Lower leg skin (tissue), 3 donors: ENCODE data around the gene BIN2.

ENCODE experiments used
- POLR2A ChIP-seq, 2 donors: fragments of 450-650 bp; IDR thresholded peaks; one replicate each; pipeline ENCODE4 v1.6.1; 2016 to 2017; ENCODE audit warnings: antibody characterized with exemption in 2 of 2, mild to moderate bottlenecking in 1 of 2, moderate library complexity in 1 of 2
- TF ChIP-seq, protein P1 (sequence below), 3 donors: fragments of 450-650 bp; IDR thresholded peaks; one replicate each; pipeline ENCODE4 v1.5.1; 2016; ENCODE audit warnings: antibody characterized with exemption in 3 of 3, mild to moderate bottlenecking in 3 of 3, moderate library complexity in 2 of 3

DNA sequence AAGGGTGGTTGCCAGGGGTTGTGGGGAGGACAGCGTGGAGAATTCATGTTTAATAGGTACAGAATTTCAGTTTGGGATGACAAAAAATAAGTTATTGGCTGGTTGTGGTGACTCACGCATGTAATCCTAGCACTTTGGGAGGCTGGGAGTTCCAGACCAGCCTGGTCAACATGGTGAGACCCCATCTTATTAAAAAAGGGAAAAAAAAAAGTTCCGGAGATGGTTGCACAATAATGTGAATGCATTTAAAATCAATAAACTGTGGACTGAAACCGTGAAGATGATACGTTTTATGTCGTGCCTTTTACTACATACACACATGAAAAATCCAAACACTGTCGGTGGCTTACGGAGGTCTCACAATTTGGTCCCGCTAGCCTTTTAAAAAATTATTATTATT, 46.7 kb upstream of the BIN2 start:
- TF ChIP-seq, protein P1, sequence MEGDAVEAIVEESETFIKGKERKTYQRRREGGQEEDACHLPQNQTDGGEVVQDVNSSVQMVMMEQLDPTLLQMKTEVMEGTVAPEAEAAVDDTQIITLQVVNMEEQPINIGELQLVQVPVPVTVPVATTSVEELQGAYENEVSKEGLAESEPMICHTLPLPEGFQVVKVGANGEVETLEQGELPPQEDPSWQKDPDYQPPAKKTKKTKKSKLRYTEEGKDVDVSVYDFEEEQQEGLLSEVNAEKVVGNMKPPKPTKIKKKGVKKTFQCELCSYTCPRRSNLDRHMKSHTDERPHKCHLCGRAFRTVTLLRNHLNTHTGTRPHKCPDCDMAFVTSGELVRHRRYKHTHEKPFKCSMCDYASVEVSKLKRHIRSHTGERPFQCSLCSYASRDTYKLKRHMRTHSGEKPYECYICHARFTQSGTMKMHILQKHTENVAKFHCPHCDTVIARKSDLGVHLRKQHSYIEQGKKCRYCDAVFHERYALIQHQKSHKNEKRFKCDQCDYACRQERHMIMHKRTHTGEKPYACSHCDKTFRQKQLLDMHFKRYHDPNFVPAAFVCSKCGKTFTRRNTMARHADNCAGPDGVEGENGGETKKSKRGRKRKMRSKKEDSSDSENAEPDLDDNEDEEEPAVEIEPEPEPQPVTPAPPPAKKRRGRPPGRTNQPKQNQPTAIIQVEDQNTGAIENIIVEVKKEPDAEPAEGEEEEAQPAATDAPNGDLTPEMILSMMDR (IDR thresholded peaks at IDR 0.05): no peak
- no peak for TF ChIP-seq POLR2A (IDR thresholded peaks at IDR 0.05)
